HepG2 (cell line): ENCODE data around the gene SHISA7. TPM values are rescaled to one million over a fixed set of nuclear protein-coding genes. Genes with fewer than 3 reads are reported as not detected.

Experiments
- ATAC-seq: fragments of 200-7000 bp; cut with Tn5 transposase; 3 replicates; pipeline ENCODE4 v1.9.1; 2020; ENCODE audit warnings: mild to moderate bottlenecking, moderate library complexity
- BruUV-seq: library from RNA; stranded (reverse); fragments of 400-500 nt; replicated peaks from 2 replicates; lab custom pipeline; 2021; lab: Mats Ljungman, UMichigan
- CTCF ChIA-PET: fragments of 300-600 bp; formaldehyde crosslinking; extraction: SDS; loops from one replicate; lab custom pipeline; 2021; ENCODE audit warnings: low total read pairs, inconsistent platforms, low intra/inter-chr PET ratio; lab: Yijun Ruan, JAX
- POLR2A ChIA-PET: fragments of 350-600 bp; sonication (Branson Sonifier 250); formaldehyde crosslinking; loops from one replicate; lab custom pipeline; 2020; ENCODE audit warnings: antibody characterized with exemption, inconsistent platforms; lab: Yijun Ruan, JAX
- DNase-seq: peaks from one replicate; pipeline ENCODE4 v3.0.0-alpha.2; 2015; ENCODE audit warnings: low spot score
- FAIRE-seq: peaks from 3 replicates; lab custom pipeline; 2011; peaks lifted over from hg19 to GRCh38; lab: Jason Lieb, UNC
- H2AFZ ChIP-seq: one replicate; pipeline ENCODE4 v1.6.1; 2011; ENCODE audit warnings: low read length, inconsistent platforms
- H3K27ac ChIP-seq: fragments of 300-600 bp; 3 replicates; pipeline ENCODE4 v1.8.0; 2011; ENCODE audit warnings: mixed run types, mild to moderate bottlenecking, mixed read lengths, low read length, inconsistent platforms; ENCODE audit not compliant: insufficient read depth; ENCODE audit errors: extremely low read length
- H3K27me3 ChIP-seq, 2 experiments: fragments of 200-600 bp in 1 of 2; 2 replicates in 1 of 2; 3 replicates in 1 of 2; pipeline versions ENCODE4 v1.6.0 to v1.8.0; 2011; ENCODE audit warnings: low read length in 2 of 2, mild to moderate bottlenecking in 2 of 2, moderate library complexity in 2 of 2, inconsistent platforms in 1 of 2; ENCODE audit not compliant: insufficient read depth in 2 of 2, control insufficient read depth in 1 of 2
- H3K36me3 ChIP-seq, 2 experiments: fragments of 200-600 bp in 1 of 2; replicated peaks in 1 of 2; 2 replicates in 1 of 2; 3 replicates in 1 of 2; pipeline versions ENCODE4 v1.5.1 to v1.8.0; 2011; ENCODE audit warnings: low read length in 2 of 2, inconsistent platforms in 1 of 2; ENCODE audit not compliant: insufficient read depth in 2 of 2, control insufficient read depth in 1 of 2
- H3K4me1 ChIP-seq: 2 replicates; pipeline ENCODE4 v1.5.1; 2012; ENCODE audit warnings: low read length, inconsistent platforms; ENCODE audit not compliant: insufficient read depth
- H3K4me2 ChIP-seq: 2 replicates; pipeline ENCODE4 v1.6.0; 2011; ENCODE audit warnings: low read depth, low read length, inconsistent platforms
- H3K4me3 ChIP-seq, 3 experiments: fragments of 200-600 bp in 1 of 3; sonication (generic), shearing (Covaris generic) in 1 of 3; replicated peaks in 1 of 3; 2 replicates each; pipeline ENCODE4 v1.5.1; 2011 to 2016; ENCODE audit warnings: low read length in 3 of 3, inconsistent platforms in 2 of 3, low read depth in 2 of 3, mild to moderate bottlenecking in 2 of 3, control low read depth in 1 of 3, mixed read lengths in 1 of 3; ENCODE audit not compliant: insufficient read depth in 1 of 3
- H3K79me2 ChIP-seq: one replicate; pipeline ENCODE4 v1.6.1; 2011; ENCODE audit warnings: low read length, inconsistent platforms; ENCODE audit not compliant: insufficient read depth
- H3K9ac ChIP-seq: 2 replicates; pipeline ENCODE4 v1.6.0; 2011; ENCODE audit warnings: mild to moderate bottlenecking, low read depth, low read length, inconsistent platforms; ENCODE audit not compliant: insufficient read depth
- H3K9me3 ChIP-seq: 2 replicates; pipeline ENCODE4 v1.5.1; 2012; ENCODE audit warnings: mild to moderate bottlenecking, low read length
- H4K20me1 ChIP-seq: 2 replicates; pipeline ENCODE4 v1.6.0; 2011; ENCODE audit warnings: inconsistent platforms, mild to moderate bottlenecking, low read length, moderate library complexity; ENCODE audit not compliant: insufficient read depth
- KAT7 ChIP-seq: IDR thresholded peaks from 2 replicates; pipeline ENCODE4 v1.6.1; 2018; ENCODE audit warnings: borderline replicate concordance, missing compliant biosample characterization
- MEIS2 ChIP-seq: sonication (generic); formaldehyde crosslinking; IDR thresholded peaks from 2 replicates; pipeline ENCODE4 v1.9.0; 2021; ENCODE audit warnings: mild to moderate bottlenecking, missing genetic modification reagents
- NFATC3 ChIP-seq: sonication (generic); formaldehyde crosslinking; IDR thresholded peaks from 2 replicates; pipeline ENCODE4 v1.5.1; 2020; ENCODE audit warnings: mild to moderate bottlenecking, missing genetic modification reagents
- NR2F2 ChIP-seq: IDR thresholded peaks from 2 replicates; pipeline ENCODE4 v1.6.1; 2012; ENCODE audit warnings: low read depth, inconsistent platforms, borderline replicate concordance
- RNF2 ChIP-seq: fragments of 450-650 bp; conservative IDR thresholded peaks from 2 replicates; pipeline ENCODE4 v1.6.1; 2016; ENCODE audit warnings: low read depth
- RXRA ChIP-seq: sonication (generic); formaldehyde crosslinking; IDR thresholded peaks from 2 replicates; pipeline ENCODE4 v1.5.1; 2020; ENCODE audit warnings: missing genetic modification reagents
- YY1 ChIP-seq: IDR thresholded peaks from 2 replicates; pipeline ENCODE4 v1.6.1; 2011; ENCODE audit warnings: low read length, low read depth, moderate library complexity, mild to moderate bottlenecking; ENCODE audit not compliant: insufficient read depth, insufficient replicate concordance
- ZNF17 ChIP-seq: sonication (generic); formaldehyde crosslinking; IDR thresholded peaks from 2 replicates; pipeline ENCODE4 v1.5.0; 2020; ENCODE audit warnings: mild to moderate bottlenecking, missing genetic modification reagents
- ZNF274 ChIP-seq: sonication (generic); formaldehyde crosslinking; IDR thresholded peaks from 2 replicates; pipeline ENCODE4 v1.5.1; 2020; ENCODE audit warnings: mild to moderate bottlenecking, missing genetic modification reagents
- ZNF891 ChIP-seq: sonication (generic); formaldehyde crosslinking; IDR thresholded peaks from 2 replicates; pipeline ENCODE4 v1.5.0; 2020; ENCODE audit warnings: mild to moderate bottlenecking, missing genetic modification reagents
- WGBS: methylation state at CpG from one replicate; pipeline ENCODE4 v1.1.6; 2017; ENCODE audit warnings: low lambda C conversion rate; 5-methylcytosine and 5-hydroxymethylcytosine counted together
- in situ Hi-C: cut with HindIII; loops from 2 replicates; pipeline ENCODE4 v1.10.0; 2017; ENCODE audit warnings: low pct_unique_long_range_greater_than_20kb; ENCODE audit not compliant: extremely low pct_ligation_motif_present
- intact Hi-C: fragments of 100-400 bp; cut with micrococcal nuclease; formaldehyde crosslinking; loops from one replicate; pipeline ENCODE4 v1.10.0; 2022; ENCODE audit not compliant: unreplicated experiment
- polyA plus RNA-seq, 8 experiments: library from polyadenylated mRNA; depleted of rRNA in 3 of 8; stranded (reverse) in 7 of 8; unstranded in 1 of 8; fragments of >200 nt; fragmentation: Illumina TruSeq in 4 of 8; extraction: Trizol in 4 of 8; gene quantifications; 2 replicates each; pipeline versions ENCODE4 v1.2.1 to v1.2.3, GENCODE V29; 2011 to 2016; ENCODE audit warnings: low read depth in 4 of 8, missing spikeins in 1 of 8, mixed read lengths in 1 of 8; ENCODE audit not compliant: insufficient read depth in 1 of 8
- total RNA-seq, 5 experiments: library from RNA; depleted of rRNA; stranded (reverse); fragments of >200 nt; fragmentation: Illumina TruSeq; extraction: Trizol; gene quantifications; 2 replicates each; pipeline ENCODE4 v1.2.3, GENCODE V29; 2016; ENCODE audit warnings: low read depth in 1 of 5
- TF ChIP-seq, protein P1 (sequence below): IDR thresholded peaks from 2 replicates; pipeline ENCODE4 v1.6.1; 2016
- TF ChIP-seq, protein P2 (sequence below): sonication (generic); formaldehyde crosslinking; conservative IDR thresholded peaks from 2 replicates; pipeline ENCODE4 v1.8.0; 2022; ENCODE audit warnings: missing genetic modification reagents

The SHISA7 gene
- total and polyA plus RNA-seq, 2 of the 13 experiments (the other 11 are each of a cell fraction or from before 2014, with no cell fraction given) = not detected

DNA sequence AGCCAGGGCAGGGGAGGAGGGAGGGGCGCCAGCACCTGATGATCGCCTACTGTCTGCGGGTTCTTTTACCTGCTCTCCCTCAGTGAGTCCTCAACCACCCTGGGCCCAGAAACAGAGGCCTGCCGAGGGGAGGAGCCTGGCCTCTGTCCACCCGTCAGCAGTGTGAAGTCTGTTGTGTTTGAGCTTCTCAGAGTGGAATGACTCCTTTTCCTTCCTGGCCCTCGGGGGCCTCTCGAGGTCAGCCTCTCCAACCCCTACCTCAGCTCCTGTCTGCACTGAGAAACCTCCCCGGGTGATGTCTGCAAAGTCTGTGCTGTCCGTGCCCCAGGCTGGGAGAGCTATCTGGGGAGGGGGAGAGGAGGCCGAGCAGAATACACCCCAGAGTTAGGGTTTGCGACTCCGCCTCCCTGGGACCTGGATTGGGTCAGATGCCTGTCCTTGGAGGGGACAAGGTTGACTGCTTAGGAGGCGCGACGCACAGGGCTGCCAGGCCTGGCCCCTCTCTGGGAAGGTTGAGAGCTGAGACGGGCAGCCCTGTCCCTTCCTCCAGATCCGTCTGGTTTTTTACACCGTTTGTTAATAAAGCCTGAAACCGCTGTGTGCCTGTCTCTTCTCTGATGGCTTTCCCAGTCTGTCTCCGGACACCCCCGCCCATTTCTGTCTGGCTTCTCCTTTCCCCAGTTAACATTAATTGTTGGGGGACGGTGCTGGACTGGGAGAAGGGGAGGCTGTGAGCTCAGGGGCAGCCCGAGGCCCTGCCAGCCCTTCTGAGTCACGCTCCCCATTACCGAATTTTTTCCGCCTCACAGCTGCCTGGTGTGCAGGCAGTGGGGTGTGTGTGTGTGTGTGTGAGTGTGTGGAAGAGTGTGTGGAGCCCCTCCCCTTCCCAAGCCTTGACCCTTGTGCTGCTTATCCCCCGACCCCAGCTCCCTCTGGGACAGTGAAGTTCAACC lies 44.1 kb upstream of the SHISA7 start:
- FAIRE-seq (no peak), ATAC-seq (peak; percentile 21), DNase-seq (peak; percentile 23)
- ChIA-PET CTCF (no interaction called here), POLR2A (interaction anchor here (0.7 to 4.3 kb wide), 5 partner anchors 10 to 231 kb away, joined by 3 to 44 read pairs (median 4); partner anchors contain the start of genes ISOC2 and ZNF628)
- intact Hi-C loops = no loop called here
- BruUV-seq = TSS peak; percentile 57
- H3K36me3 ChIP-seq = no peaks in the 10 kb centered on the region
- H3K4me2 ChIP-seq = peak overlapping the region; percentile 67
- H3K4me1 ChIP-seq = peaks cover 33% of the 10 kb centered on the region
- in situ Hi-C loops = no loop called here
- 20% methylated on average over 19 of the region's 27 CpGs for WGBS
- peak overlapping the region; percentile 32; the same call in 1 of the 2 replicates for H3K9ac ChIP-seq
- peak overlapping the region in 2 of 3 experiments; percentile 16 to 42; a peak in 1 of 6 replicates for H3K4me3 ChIP-seq
- peaks cover 8 to 27% of the 10 kb centered on the region in 2 experiments for H3K27me3 ChIP-seq
- no peaks in the 10 kb centered on the region for H3K79me2 ChIP-seq
- H2AFZ ChIP-seq = no peak overlapping the region
- H3K9me3 ChIP-seq = no peaks in the 10 kb centered on the region
- H4K20me1 ChIP-seq = no peaks in the 10 kb centered on the region
- no peak overlapping the region for H3K27ac ChIP-seq
- TF ChIP-seq ZNF17 (CRISPR knock-in tag) (no peak), ZNF274 (CRISPR knock-in tag) (peak; percentile 59; the same call in 1 of the 2 replicates), NR2F2 (0 out of 2 replicates have a peak, but pooled peaks have one; percentile 13), YY1 (no peak), NFATC3 (0 out of 2 replicates have a peak, but pooled peaks have one; percentile 35), ZNF891 (CRISPR knock-in tag) (0 out of 2 replicates have a peak, but pooled peaks have one; percentile 22), MEIS2 (CRISPR knock-in tag) (0 out of 2 replicates have a peak, but pooled peaks have one; percentile 31), RNF2 (no peak), RXRA (CRISPR knock-in tag) (0 out of 2 replicates have a peak, but pooled peaks have one; percentile 12), KAT7 (CRISPR knock-in tag) (no peak)
- TF ChIP-seq, protein P1, sequence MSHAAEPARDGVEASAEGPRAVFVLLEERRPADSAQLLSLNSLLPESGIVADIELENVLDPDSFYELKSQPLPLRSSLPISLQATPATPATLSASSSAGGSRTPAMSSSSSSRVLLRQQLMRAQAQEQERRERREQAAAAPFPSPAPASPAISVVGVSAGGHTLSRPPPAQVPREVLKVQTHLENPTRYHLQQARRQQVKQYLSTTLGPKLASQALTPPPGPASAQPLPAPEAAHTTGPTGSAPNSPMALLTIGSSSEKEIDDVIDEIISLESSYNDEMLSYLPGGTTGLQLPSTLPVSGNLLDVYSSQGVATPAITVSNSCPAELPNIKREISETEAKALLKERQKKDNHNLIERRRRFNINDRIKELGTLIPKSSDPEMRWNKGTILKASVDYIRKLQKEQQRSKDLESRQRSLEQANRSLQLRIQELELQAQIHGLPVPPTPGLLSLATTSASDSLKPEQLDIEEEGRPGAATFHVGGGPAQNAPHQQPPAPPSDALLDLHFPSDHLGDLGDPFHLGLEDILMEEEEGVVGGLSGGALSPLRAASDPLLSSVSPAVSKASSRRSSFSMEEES = no peak
- TF ChIP-seq, protein P2, sequence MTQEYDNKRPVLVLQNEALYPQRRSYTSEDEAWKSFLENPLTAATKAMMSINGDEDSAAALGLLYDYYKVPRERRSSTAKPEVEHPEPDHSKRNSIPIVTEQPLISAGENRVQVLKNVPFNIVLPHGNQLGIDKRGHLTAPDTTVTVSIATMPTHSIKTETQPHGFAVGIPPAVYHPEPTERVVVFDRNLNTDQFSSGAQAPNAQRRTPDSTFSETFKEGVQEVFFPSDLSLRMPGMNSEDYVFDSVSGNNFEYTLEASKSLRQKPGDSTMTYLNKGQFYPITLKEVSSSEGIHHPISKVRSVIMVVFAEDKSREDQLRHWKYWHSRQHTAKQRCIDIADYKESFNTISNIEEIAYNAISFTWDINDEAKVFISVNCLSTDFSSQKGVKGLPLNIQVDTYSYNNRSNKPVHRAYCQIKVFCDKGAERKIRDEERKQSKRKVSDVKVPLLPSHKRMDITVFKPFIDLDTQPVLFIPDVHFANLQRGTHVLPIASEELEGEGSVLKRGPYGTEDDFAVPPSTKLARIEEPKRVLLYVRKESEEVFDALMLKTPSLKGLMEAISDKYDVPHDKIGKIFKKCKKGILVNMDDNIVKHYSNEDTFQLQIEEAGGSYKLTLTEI (CRISPR knock-in tag) = no peak
